SKM-1 (cell line): ENCODE data around the gene SLC17A6.

ENCODE experiments used
- DNase-seq: peaks from one replicate; lab custom pipeline; 2025; ENCODE audit not compliant: unreplicated experiment; lab: John Stamatoyannopoulos, UW

Gene SLC17A6

GRCh38 chr11:22389526-22390282, 51.5 kb downstream of the SLC17A6 start:
- DNase-seq: no peak

GRCh38 chr11:22390283-22390655, 52.1 kb downstream of the SLC17A6 start:
- no peak for DNase-seq

GRCh38 chr11:22392561-22392960, 54.4 kb downstream of the SLC17A6 start:
- no peak for DNase-seq

GRCh38 chr11:22405377-22405776, 67.2 kb downstream of the SLC17A6 start:
- no peak for DNase-seq

- no peak for DNase-seq
Measured at GRCh38 chr11:22407267-22407666, 69.1 kb downstream of the SLC17A6 start.

- no peak for DNase-seq
Measured at GRCh38 chr11:22407921-22408320, 69.7 kb downstream of the SLC17A6 start.

- DNase-seq: no peak
Measured at GRCh38 chr11:22415476-22415875, 77.3 kb downstream of the SLC17A6 start.

GRCh38 chr11:22416462-22416861, 78.3 kb downstream of the SLC17A6 start:
- DNase-seq: no peak

GRCh38 chr11:22426915-22427314, 88.7 kb downstream of the SLC17A6 start:
- DNase-seq: no peak
